BE2C (cell line): ENCODE data around the gene CHD5.

ENCODE experiments used
- DNase-seq: peaks from one replicate; pipeline ENCODE4 v3.0.0-alpha.2; 2020
- H3K27me3 ChIP-seq: fragments of 250-450 bp; sonication (Bioruptor Pico); 2 replicates; pipeline ENCODE4 v1.5.1; 2020; ENCODE audit warnings: mild to moderate bottlenecking
- H3K36me3 ChIP-seq: fragments of 250-450 bp; sonication (Bioruptor Pico); 2 replicates; pipeline ENCODE4 v1.5.1; 2020; ENCODE audit warnings: mild to moderate bottlenecking
- H3K4me1 ChIP-seq: fragments of 250-450 bp; sonication (Bioruptor Pico); 2 replicates; pipeline ENCODE4 v1.5.1; 2020
- H3K4me3 ChIP-seq: 2 replicates; pipeline ENCODE4 v1.5.1; 2011; ENCODE audit warnings: low read depth, low read length
- H3K9me3 ChIP-seq: fragments of 250-450 bp; sonication (Bioruptor Pico); 2 replicates; pipeline ENCODE4 v1.5.1; 2020
- TF ChIP-seq, protein P1 (sequence below): IDR thresholded peaks from 2 replicates; pipeline ENCODE4 v1.5.1; 2012; ENCODE audit warnings: mild to moderate bottlenecking, low read depth, low read length

CHD5 gene

GRCh38 chr1:6110326-6110725 is 69.8 kb downstream of the CHD5 start:
- DNase-seq = no peak
- no peak overlapping the region for H3K4me3 ChIP-seq
- no peaks in the 10 kb centered on the region for H3K4me1 ChIP-seq
- H3K36me3 ChIP-seq = no peaks in the 10 kb centered on the region
- no peaks in the 10 kb centered on the region for H3K9me3 ChIP-seq
- TF ChIP-seq, protein P1, sequence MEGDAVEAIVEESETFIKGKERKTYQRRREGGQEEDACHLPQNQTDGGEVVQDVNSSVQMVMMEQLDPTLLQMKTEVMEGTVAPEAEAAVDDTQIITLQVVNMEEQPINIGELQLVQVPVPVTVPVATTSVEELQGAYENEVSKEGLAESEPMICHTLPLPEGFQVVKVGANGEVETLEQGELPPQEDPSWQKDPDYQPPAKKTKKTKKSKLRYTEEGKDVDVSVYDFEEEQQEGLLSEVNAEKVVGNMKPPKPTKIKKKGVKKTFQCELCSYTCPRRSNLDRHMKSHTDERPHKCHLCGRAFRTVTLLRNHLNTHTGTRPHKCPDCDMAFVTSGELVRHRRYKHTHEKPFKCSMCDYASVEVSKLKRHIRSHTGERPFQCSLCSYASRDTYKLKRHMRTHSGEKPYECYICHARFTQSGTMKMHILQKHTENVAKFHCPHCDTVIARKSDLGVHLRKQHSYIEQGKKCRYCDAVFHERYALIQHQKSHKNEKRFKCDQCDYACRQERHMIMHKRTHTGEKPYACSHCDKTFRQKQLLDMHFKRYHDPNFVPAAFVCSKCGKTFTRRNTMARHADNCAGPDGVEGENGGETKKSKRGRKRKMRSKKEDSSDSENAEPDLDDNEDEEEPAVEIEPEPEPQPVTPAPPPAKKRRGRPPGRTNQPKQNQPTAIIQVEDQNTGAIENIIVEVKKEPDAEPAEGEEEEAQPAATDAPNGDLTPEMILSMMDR = no peak
- H3K27me3 ChIP-seq = no peaks in the 10 kb centered on the region

GRCh38 chr1:6109688-6110087 is 70.4 kb downstream of the CHD5 start:
- no peaks in the 10 kb centered on the region for H3K27me3 ChIP-seq
- no peak overlapping the region for H3K4me3 ChIP-seq
- no peaks in the 10 kb centered on the region for H3K4me1 ChIP-seq
- no peaks in the 10 kb centered on the region for H3K9me3 ChIP-seq
- TF ChIP-seq, protein P1 = no peak
- H3K36me3 ChIP-seq = no peaks in the 10 kb centered on the region
- no peak for DNase-seq

DNA sequence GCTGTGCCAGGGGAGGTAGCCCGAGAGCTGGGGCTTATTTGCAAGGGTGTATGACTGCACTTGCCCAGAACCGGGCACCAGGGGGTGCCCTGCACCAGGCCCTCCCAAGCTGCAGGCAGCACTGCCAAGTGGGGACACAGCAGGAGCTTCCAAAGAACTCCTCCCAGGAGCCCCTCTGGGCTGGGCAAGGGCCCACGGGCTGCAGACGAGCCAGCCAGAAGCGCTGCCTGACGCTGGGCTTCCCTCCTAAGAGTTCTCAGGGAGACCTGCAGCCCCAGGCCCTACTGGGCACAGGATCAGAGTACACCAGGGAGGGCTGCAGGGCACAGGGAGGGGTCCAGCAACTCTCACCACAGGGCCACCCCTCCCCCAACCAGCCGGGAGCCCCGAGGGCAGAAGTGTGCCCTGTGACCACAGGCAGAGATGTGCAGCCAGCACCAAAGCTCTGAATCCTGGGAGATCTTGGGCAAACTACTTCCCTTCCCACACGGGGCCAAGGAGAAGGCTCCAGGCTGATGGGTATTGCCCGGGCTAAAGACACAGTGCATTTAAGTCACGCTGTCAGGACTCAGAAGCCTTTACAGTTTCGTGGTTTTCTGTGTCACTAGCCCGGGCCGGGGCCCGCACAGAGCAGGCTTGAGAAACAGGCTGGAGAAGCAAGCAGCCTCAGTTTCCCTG is 71.0 kb downstream of the CHD5 start:
- no peak overlapping the region for H3K4me3 ChIP-seq
- no peaks in the 10 kb centered on the region for H3K9me3 ChIP-seq
- H3K27me3 ChIP-seq = no peaks in the 10 kb centered on the region
- H3K36me3 ChIP-seq = no peaks in the 10 kb centered on the region
- TF ChIP-seq, protein P1 = peak; percentile 61
- DNase-seq = peak; percentile 63
- no peaks in the 10 kb centered on the region for H3K4me1 ChIP-seq

GRCh38 chr1:6108476-6108875 is 71.6 kb downstream of the CHD5 start:
- no peaks in the 10 kb centered on the region for H3K27me3 ChIP-seq
- no peak overlapping the region for H3K4me3 ChIP-seq
- TF ChIP-seq, protein P1 = no peak
- H3K36me3 ChIP-seq = no peaks in the 10 kb centered on the region
- DNase-seq = no peak
- H3K9me3 ChIP-seq = no peaks in the 10 kb centered on the region
- H3K4me1 ChIP-seq = no peaks in the 10 kb centered on the region

GRCh38 chr1:6107409-6108356 is 72.4 kb downstream of the CHD5 start:
- TF ChIP-seq, protein P1 = no peak
- Histone ChIP-seq H3K36me3 (no peaks in the 10 kb centered on the region), H3K4me1 (no peaks in the 10 kb centered on the region), H3K27me3 (no peaks in the 10 kb centered on the region), H3K9me3 (no peaks in the 10 kb centered on the region), H3K4me3 (no peak overlapping the region)
- DNase-seq = no peak

DNA sequence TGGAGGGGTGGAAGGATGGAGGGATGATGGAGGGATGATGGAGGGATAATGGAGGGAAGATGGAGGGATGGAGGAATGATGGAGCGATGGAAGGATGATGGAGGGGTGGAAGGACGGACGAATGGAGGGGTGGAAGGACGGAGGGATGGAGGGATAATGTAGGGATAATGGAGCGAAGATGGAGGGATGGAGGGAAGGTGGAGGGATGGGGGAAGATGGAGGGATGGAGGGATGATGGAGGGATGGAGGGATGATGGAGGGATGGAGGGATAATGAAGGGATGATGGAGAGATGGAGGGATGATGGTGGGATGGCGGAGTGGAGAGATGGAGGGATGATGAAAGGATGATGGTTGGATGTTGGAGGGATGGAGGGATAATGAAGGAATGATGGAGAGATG is 73.1 kb downstream of the CHD5 start:
- Histone ChIP-seq H3K36me3 (no peaks in the 10 kb centered on the region), H3K27me3 (no peaks in the 10 kb centered on the region), H3K4me1 (no peaks in the 10 kb centered on the region), H3K9me3 (no peaks in the 10 kb centered on the region), H3K4me3 (no peak overlapping the region)
- no peak for DNase-seq
- TF ChIP-seq, protein P1 = no peak
